Right lobe of liver (tissue), 4 donors: ENCODE data around the gene LCNL1.

ENCODE experiments used
- POLR2A ChIP-seq: fragments of 450-650 bp; IDR thresholded peaks from one replicate; pipeline ENCODE4 v1.6.1; 2017; ENCODE audit warnings: antibody characterized with exemption, mild to moderate bottlenecking
- TF ChIP-seq, protein P1 (sequence below), 4 donors: fragments of 200-600 bp in 3 of 4; fragments of 450-650 bp in 1 of 4; IDR thresholded peaks; one replicate each; pipeline versions ENCODE4 v1.5.1 to v1.8.0; 2016 to 2022; ENCODE audit warnings: antibody characterized with exemption in 4 of 4, mild to moderate bottlenecking in 2 of 4
- donor health status: DM: no; HTN: no; CAD: no.
- donor health status: DM: no; HTN: no; CAD: no.
- donor health status: DM: no; HTN: yes; CAD: no.

DNA sequence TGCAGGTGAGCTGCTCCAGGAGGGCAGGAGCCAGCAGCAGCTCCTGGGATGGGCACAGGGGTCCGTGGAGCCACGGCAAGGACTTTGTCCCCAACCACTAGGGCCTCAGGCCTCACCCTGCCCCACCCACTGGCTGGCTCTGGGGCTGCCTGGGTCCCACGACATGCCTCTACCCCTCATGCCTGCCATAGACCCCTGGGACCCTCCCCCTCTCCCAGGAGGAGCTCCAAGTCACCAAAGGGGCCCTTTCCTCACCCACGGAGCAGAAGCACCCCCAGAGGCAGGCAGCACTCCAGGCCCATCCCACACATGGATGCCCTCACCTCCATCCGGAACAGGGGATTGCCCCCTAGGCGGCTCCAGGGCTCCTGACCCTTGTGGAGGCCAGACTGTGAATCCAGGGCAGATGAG is 38.8 kb downstream of the LCNL1 start:
- TF ChIP-seq, protein P1, sequence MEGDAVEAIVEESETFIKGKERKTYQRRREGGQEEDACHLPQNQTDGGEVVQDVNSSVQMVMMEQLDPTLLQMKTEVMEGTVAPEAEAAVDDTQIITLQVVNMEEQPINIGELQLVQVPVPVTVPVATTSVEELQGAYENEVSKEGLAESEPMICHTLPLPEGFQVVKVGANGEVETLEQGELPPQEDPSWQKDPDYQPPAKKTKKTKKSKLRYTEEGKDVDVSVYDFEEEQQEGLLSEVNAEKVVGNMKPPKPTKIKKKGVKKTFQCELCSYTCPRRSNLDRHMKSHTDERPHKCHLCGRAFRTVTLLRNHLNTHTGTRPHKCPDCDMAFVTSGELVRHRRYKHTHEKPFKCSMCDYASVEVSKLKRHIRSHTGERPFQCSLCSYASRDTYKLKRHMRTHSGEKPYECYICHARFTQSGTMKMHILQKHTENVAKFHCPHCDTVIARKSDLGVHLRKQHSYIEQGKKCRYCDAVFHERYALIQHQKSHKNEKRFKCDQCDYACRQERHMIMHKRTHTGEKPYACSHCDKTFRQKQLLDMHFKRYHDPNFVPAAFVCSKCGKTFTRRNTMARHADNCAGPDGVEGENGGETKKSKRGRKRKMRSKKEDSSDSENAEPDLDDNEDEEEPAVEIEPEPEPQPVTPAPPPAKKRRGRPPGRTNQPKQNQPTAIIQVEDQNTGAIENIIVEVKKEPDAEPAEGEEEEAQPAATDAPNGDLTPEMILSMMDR (IDR thresholded peaks at IDR 0.05): no peak
- TF ChIP-seq POLR2A: no peak
